ENCODE measurements around the gene RAB39B.

RAB39B gene

GRCh38 chrX:155215443-155216178 lies 48.7 kb downstream of the RAB39B start:
- DNase-seq: peak; percentile 1

- no peak for DNase-seq
These were observed 50.6 kb downstream of the RAB39B start for GRCh38 chrX:155213731-155214130.

DNA sequence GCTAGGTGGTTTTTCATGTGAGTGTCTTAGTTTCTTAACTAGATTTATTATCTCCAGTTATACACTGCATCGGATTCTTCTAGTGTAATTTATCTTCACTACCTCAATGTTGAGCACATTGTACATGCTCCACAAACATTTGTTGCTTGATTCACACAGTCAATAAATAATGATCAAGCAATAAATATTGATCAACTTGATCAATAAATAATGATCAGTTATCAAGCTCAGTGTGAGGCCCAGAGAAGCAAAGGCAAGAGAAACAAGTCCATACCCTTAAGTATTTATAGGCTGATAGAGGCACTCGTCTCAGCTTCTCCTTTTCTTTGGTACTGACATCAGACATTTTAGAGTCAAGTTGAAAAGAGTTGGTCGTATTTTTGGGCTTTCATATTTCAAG lies 53.1 kb downstream of the RAB39B start:
- no peak for DNase-seq

Data from fibroblast of skin of right biceps (primary cell).